Loucy (cell line): ENCODE data around the gene RAP1GAP2.

Experiments used
- H2AFZ ChIP-seq: fragments of 200-600 bp; sonication (generic); 2 replicates; pipeline ENCODE4 v1.6.0; 2016; ENCODE audit warnings: antibody characterized with exemption, mild to moderate bottlenecking, low read length, moderate library complexity
- H3F3A ChIP-seq: fragments of 200-600 bp; 2 replicates; pipeline ENCODE4 v1.6.0; 2016; ENCODE audit warnings: antibody characterized with exemption, low read depth, mild to moderate bottlenecking
- H3K27me3 ChIP-seq: fragments of 200-600 bp; sonication (generic); 2 replicates; pipeline ENCODE4 v1.6.1; 2014; ENCODE audit warnings: low read length, mild to moderate bottlenecking; ENCODE audit not compliant: insufficient read depth, poor library complexity, severe bottlenecking
- H3K36me3 ChIP-seq: fragments of 200-600 bp; sonication (generic); 2 replicates; pipeline ENCODE4 v1.6.1; 2016; ENCODE audit warnings: low read length; ENCODE audit not compliant: insufficient read depth
- H3K4me1 ChIP-seq: fragments of 200-600 bp; sonication (generic); 2 replicates; pipeline ENCODE4 v1.5.1; 2014; ENCODE audit warnings: low read length, mild to moderate bottlenecking; ENCODE audit not compliant: insufficient read depth, poor library complexity, severe bottlenecking
- H3K4me2 ChIP-seq: fragments of 200-600 bp; sonication (generic); 2 replicates; pipeline ENCODE4 v1.6.0; 2014; ENCODE audit warnings: antibody characterized with exemption, low read length, low read depth, mild to moderate bottlenecking; ENCODE audit not compliant: poor library complexity, severe bottlenecking
- H3K4me3 ChIP-seq: fragments of 200-600 bp; sonication (generic); 2 replicates; pipeline ENCODE4 v1.5.1; 2014; ENCODE audit warnings: low read length, mild to moderate bottlenecking, mixed read lengths; ENCODE audit not compliant: poor library complexity, severe bottlenecking
- H3K79me2 ChIP-seq: fragments of 200-600 bp; sonication (generic); 2 replicates; pipeline ENCODE4 v1.6.1; 2014; ENCODE audit warnings: low read length; ENCODE audit not compliant: insufficient read depth
- H3K9ac ChIP-seq: fragments of 200-600 bp; sonication (generic); 2 replicates; pipeline ENCODE4 v1.6.0; 2014; ENCODE audit warnings: mild to moderate bottlenecking, low read depth, low read length, moderate library complexity; ENCODE audit not compliant: poor library complexity, severe bottlenecking
- H3K9me2 ChIP-seq: fragments of 200-600 bp; sonication (generic); replicated peaks from 2 replicates; pipeline ENCODE4 v1.6.1; 2016; ENCODE audit warnings: low read depth, low read length, mixed read lengths
- H3K9me3 ChIP-seq: fragments of 200-600 bp; sonication (generic); 2 replicates; pipeline ENCODE4 v1.6.1; 2014; ENCODE audit warnings: mild to moderate bottlenecking, antibody characterized with exemption, low read length, low read depth; ENCODE audit not compliant: insufficient read depth
- H4K20me1 ChIP-seq: fragments of 200-600 bp; sonication (generic); 2 replicates; pipeline ENCODE4 v1.6.0; 2014; ENCODE audit warnings: antibody characterized with exemption, low read length, mild to moderate bottlenecking; ENCODE audit not compliant: insufficient read depth, poor library complexity, severe bottlenecking
- EZH2phosphoT487 ChIP-seq: fragments of 200-600 bp; IDR thresholded peaks from 2 replicates; pipeline ENCODE4 v1.6.1; 2018; ENCODE audit warnings: antibody characterized with exemption, mild to moderate bottlenecking, moderate library complexity, borderline replicate concordance
- TF ChIP-seq, protein P1 (sequence below): fragments of 200-600 bp; sonication (generic); conservative IDR thresholded peaks from 2 replicates; pipeline ENCODE4 v1.5.1; 2014; ENCODE audit warnings: mild to moderate bottlenecking, antibody characterized with exemption, low read length

RAP1GAP2 gene

DNA sequence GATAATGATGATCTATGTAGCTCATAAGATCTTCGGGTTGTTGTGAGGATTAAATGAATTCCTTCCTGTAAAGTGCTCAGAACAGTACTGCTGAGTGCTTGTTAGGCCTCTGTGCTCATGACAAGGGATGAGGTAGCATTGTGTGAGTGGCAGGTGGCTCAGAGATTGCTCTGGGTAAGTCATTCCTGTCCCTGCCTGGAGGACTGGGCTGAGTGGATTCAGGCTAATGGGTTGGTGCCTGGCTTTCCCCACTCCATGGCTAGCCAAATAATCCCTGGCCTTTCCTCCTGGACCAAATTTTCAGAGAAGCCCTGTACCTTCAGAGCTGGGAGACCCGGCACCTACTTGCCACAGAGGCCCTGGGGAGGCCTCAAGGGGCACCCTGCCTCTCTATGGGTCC, 45.5 kb upstream of the RAP1GAP2 start:
- Histone ChIP-seq H3K9ac (no peak overlapping the region), H3K36me3 (no peaks in the 10 kb centered on the region), H4K20me1 (peaks cover 4% of the 10 kb centered on the region), H3K4me2 (no peak overlapping the region), H2AFZ (no peak overlapping the region), H3K79me2 (no peaks in the 10 kb centered on the region), H3K9me2 (no peaks in the 10 kb centered on the region), H3K9me3 (no peaks in the 10 kb centered on the region), H3F3A (no peaks in the 10 kb centered on the region), H3K4me3 (no peak overlapping the region), H3K4me1 (no peaks in the 10 kb centered on the region), H3K27me3 (no peaks in the 10 kb centered on the region)
- TF ChIP-seq, protein P1, sequence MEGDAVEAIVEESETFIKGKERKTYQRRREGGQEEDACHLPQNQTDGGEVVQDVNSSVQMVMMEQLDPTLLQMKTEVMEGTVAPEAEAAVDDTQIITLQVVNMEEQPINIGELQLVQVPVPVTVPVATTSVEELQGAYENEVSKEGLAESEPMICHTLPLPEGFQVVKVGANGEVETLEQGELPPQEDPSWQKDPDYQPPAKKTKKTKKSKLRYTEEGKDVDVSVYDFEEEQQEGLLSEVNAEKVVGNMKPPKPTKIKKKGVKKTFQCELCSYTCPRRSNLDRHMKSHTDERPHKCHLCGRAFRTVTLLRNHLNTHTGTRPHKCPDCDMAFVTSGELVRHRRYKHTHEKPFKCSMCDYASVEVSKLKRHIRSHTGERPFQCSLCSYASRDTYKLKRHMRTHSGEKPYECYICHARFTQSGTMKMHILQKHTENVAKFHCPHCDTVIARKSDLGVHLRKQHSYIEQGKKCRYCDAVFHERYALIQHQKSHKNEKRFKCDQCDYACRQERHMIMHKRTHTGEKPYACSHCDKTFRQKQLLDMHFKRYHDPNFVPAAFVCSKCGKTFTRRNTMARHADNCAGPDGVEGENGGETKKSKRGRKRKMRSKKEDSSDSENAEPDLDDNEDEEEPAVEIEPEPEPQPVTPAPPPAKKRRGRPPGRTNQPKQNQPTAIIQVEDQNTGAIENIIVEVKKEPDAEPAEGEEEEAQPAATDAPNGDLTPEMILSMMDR = no peak
- no peak for TF ChIP-seq EZH2phosphoT487

DNA sequence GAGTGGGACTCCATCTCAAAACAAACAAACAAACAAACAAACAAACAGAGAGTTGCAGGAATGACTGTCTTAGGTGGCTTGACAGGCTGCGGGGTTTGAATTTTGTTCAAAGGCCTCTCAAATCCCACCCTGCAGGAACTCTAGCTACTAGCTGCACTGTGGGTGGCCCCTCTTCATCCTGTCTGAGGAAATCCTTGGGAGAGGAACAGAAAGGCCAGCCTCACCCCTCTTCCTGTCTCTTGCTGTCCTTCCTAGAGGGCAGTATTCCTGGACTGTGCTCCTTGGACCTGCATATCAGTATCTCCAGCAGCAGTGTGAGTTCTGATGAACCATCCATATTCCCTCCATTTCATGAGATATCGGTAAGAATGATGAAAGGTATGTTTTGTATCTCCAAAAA, 44.7 kb upstream of the RAP1GAP2 start:
- Histone ChIP-seq H3K79me2 (no peaks in the 10 kb centered on the region), H3K4me2 (no peak overlapping the region)

DNA sequence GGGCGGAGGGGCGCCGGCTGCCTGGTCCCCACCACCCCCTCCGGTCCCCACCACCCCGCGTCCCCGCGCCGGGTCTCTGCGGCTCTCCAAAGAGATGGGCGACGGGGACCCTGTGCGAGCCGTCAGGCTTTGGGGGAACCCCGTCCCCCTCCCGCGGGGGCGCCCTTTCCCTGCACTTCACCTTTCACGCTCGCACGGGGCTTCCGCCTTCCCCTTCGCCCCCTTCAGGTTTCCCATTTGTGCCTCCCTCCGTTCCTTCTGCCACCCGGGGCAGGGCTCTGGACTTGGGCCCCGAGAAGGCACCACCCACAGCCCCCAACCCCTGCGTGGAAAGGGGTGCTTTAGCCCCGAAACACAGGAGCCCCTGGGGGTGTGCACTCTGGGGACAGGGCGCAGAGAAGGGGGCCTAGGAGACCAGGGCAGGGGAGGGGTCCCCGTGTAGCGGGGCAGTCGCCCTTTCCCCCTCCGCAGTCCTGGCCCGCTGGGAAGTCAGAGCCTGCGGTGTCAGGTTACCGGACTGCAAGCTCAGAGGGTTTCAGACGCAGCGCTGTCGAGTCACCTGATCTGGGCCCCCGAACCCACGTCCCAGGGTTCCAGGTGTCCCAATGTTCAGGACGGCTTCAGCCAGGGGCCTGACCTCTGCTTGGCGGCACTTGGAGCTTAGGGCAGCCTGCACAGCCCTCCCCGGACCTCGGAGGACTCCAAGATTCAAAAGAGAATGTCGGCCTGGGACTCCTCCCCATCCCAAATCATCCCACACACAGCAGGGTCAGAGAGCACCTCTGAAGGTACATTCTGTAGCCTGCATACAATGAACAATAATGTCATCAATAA, 40.1 kb upstream of the RAP1GAP2 start:
- Histone ChIP-seq H3K4me2 (no peak overlapping the region), H3K4me3 (no peak overlapping the region)

More for the DNA sequence above, 44.7 kb upstream of the RAP1GAP2 start:
- no peak overlapping the region for H3K9ac ChIP-seq
- H4K20me1 ChIP-seq = peaks cover 4% of the 10 kb centered on the region
- no peaks in the 10 kb centered on the region for H3F3A ChIP-seq
- no peak overlapping the region for H2AFZ ChIP-seq
- H3K36me3 ChIP-seq = no peaks in the 10 kb centered on the region
- H3K4me3 ChIP-seq = no peak overlapping the region
- no peaks in the 10 kb centered on the region for H3K4me1 ChIP-seq
- no peak for TF ChIP-seq EZH2phosphoT487
- TF ChIP-seq, protein P1 = no peak
- no peaks in the 10 kb centered on the region for H3K27me3 ChIP-seq
- H3K9me3 ChIP-seq = no peaks in the 10 kb centered on the region
- no peaks in the 10 kb centered on the region for H3K9me2 ChIP-seq

More for the DNA sequence above, 40.1 kb upstream of the RAP1GAP2 start:
- no peaks in the 10 kb centered on the region for H3K4me1 ChIP-seq
- no peaks in the 10 kb centered on the region for H3K79me2 ChIP-seq
- H4K20me1 ChIP-seq = no peaks in the 10 kb centered on the region
- no peak overlapping the region for H3K9ac ChIP-seq
- H3K9me2 ChIP-seq = no peaks in the 10 kb centered on the region
- H3K9me3 ChIP-seq = no peaks in the 10 kb centered on the region
- no peaks in the 10 kb centered on the region for H3F3A ChIP-seq
- H3K27me3 ChIP-seq = no peaks in the 10 kb centered on the region
- H2AFZ ChIP-seq = no peak overlapping the region
- no peaks in the 10 kb centered on the region for H3K36me3 ChIP-seq
- TF ChIP-seq, protein P1 = no peak
- TF ChIP-seq EZH2phosphoT487 = no peak
